Measurements from ENCODE around the gene CLEC11A. TPM values are rescaled to one million over a fixed set of nuclear protein-coding genes. Genes with fewer than 3 reads are reported as not detected.

CLEC11A gene
- total and polyA plus RNA-seq, 12 donors: 2.3 to 12.9 (median 4.4) TPM

DNA sequence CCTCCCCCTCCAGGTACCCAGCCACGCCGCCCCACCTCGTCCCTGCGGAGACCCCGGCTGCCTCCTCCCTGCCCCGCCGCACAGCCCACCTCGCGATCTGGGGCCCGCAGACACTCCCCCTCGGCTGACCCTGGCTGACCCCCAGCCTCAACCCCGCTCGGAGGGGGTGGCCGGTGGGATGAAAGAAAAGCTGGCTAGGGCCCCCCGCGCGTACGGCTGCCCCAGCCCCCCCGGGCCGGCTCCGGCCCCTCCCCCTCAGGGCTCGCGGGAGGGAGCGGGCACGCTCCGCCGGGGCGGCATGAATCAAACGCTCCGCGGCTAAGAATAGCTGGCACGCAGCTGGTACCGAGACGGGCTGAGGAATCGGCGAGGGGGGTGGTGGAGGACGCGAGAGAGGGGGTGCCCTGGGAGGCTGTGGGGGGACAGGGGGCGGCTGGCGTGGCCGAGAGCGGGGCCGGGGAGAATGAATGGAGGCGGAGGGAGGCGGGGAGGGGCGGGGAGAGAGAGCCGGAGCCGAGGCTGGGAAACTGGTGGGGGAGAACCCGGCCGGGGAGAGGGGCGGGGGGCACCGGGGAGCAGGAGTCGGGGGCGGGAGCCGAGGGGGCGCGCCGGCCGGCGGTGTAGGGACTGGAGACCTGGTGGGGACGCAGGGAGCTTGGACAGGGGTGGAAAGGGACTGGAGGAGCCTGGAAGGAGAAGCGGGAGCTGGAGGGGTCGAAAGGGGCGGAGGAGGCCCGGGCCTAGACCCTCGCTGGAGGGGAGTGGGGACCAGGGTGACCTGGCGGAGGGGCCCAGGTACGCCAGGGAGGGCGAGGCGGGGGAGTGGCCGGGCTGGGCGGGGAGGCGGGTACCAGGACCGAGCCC is 4.7 kb upstream of the CLEC11A start:
- Histone ChIP-seq H3K9me3 (no peaks in the 10 kb centered on the region), H3K27me3 (peaks cover 0 to 92% (median 63%) of the 10 kb centered on the region in 7 donors), H3K36me3 (no peaks in the 10 kb centered on the region), H3K4me1 (peaks cover 0 to 19% (median 11%) of the 10 kb centered on the region in 9 donors), H3K4me3 (peak overlapping the region in 9 of 10 donors; percentile 28 to 48 (median 40)), H3K27ac (no peak overlapping the region)
- TF ChIP-seq, protein P1, sequence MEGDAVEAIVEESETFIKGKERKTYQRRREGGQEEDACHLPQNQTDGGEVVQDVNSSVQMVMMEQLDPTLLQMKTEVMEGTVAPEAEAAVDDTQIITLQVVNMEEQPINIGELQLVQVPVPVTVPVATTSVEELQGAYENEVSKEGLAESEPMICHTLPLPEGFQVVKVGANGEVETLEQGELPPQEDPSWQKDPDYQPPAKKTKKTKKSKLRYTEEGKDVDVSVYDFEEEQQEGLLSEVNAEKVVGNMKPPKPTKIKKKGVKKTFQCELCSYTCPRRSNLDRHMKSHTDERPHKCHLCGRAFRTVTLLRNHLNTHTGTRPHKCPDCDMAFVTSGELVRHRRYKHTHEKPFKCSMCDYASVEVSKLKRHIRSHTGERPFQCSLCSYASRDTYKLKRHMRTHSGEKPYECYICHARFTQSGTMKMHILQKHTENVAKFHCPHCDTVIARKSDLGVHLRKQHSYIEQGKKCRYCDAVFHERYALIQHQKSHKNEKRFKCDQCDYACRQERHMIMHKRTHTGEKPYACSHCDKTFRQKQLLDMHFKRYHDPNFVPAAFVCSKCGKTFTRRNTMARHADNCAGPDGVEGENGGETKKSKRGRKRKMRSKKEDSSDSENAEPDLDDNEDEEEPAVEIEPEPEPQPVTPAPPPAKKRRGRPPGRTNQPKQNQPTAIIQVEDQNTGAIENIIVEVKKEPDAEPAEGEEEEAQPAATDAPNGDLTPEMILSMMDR (IDR thresholded peaks at IDR 0.05): no peak
- intact Hi-C loops (cut with DNase I): loop anchor here in 1 of 10 donors (5.0 kb wide), 1 partner anchor 64 kb away; no protein-coding TSS in a partner anchor
- WGBS, 2 donors: 1 to 2% methylated on average over 38 to 74 of the region's 74 CpGs
- DNase-seq: no peak
- ATAC-seq: peak in 2 of 8 donors; percentile 16 to 20

DNA sequence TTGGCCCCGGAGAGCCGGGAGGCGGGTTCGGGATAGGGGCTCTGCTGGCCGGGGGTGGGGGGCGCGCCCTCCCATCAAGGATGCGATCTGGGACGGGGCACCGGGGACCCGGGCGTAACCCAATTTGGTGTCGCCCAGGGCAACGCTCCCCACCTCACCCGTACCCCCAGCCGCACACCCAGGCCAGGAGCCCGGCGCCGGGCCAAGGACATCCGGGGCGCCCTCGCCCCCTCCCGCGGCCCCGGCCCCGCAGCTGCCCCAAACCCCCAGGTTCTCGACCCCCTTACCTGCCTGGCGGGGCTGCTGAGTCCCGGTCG is 4.1 kb upstream of the CLEC11A start:
- H3K9me3 ChIP-seq: no peaks in the 10 kb centered on the region
- no peak for DNase-seq
- peaks cover 3 to 21% (median 13%) of the 10 kb centered on the region in 9 donors for H3K4me1 ChIP-seq
- H3K27ac ChIP-seq: no peak overlapping the region
- TF ChIP-seq, protein P1 (IDR thresholded peaks at IDR 0.05): no peak
- peak overlapping the region in 9 of 10 donors; percentile 28 to 48 (median 40) for H3K4me3 ChIP-seq
- intact Hi-C loops (cut with DNase I): loop anchor here in 1 of 10 donors (5.0 kb wide), 1 partner anchor 63 kb away; no protein-coding TSS in a partner anchor
- ATAC-seq: no peak
- H3K36me3 ChIP-seq: no peaks in the 10 kb centered on the region
- peaks cover 0 to 92% (median 66%) of the 10 kb centered on the region in 7 donors for H3K27me3 ChIP-seq
- 0 to 1% methylated on average over 15 to 30 of the region's 30 CpGs for WGBS, 2 donors

DNA sequence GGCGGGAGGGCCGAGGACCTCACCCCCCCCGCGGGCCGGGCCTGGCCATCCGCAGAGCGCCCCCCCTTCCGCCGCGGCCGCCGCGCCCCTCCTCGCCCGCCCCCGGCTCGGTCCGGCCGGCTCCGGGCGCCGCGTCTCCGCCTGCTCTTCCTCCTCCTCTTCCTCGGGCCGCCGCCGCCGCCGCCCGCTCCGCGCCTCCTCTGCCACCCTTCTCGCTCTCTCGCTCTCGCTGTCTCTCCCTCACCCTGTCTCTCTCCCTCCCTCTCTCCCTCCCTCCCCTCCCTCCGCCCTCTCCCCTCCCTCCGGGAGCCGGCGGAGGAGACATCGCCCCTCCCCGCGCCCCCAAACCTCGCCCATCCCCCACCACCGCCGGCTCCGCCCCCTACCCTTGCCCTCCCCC is 3.6 kb upstream of the CLEC11A start, which contains the start of gene SHANK1:
Gene SHANK1, minus strand, starts transcription at position 237 of the 400 bp plus-strand sequence. CDS start 2,883 bp downstream, outside the sequence.
- H3K27ac ChIP-seq: no peak within 1 kb of the TSS
- H3K27me3 ChIP-seq: peaks cover 0 to 92% (median 71%) of the 10 kb centered on the region in 7 donors
- peak within 1 kb of the TSS in 9 of 10 donors; percentile 28 to 48 (median 40) for H3K4me3 ChIP-seq
- H3K36me3 ChIP-seq: no peaks in the 10 kb centered on the region
- DNase-seq (no peak), ATAC-seq (no peak)
- H3K9me3 ChIP-seq: no peaks in the 10 kb centered on the region
- WGBS, 2 donors: 0 to 3% methylated on average over 1 to 37 of the region's 47 CpGs
- H3K4me1 ChIP-seq: peaks cover 3 to 25% (median 17%) of the 10 kb centered on the region in 9 donors
- intact Hi-C loops (cut with DNase I): loop anchor here in 1 of 10 donors (5.0 kb wide), 1 partner anchor 63 kb away; no protein-coding TSS in a partner anchor
- TF ChIP-seq, protein P1 (IDR thresholded peaks at IDR 0.05): no peak

DNA sequence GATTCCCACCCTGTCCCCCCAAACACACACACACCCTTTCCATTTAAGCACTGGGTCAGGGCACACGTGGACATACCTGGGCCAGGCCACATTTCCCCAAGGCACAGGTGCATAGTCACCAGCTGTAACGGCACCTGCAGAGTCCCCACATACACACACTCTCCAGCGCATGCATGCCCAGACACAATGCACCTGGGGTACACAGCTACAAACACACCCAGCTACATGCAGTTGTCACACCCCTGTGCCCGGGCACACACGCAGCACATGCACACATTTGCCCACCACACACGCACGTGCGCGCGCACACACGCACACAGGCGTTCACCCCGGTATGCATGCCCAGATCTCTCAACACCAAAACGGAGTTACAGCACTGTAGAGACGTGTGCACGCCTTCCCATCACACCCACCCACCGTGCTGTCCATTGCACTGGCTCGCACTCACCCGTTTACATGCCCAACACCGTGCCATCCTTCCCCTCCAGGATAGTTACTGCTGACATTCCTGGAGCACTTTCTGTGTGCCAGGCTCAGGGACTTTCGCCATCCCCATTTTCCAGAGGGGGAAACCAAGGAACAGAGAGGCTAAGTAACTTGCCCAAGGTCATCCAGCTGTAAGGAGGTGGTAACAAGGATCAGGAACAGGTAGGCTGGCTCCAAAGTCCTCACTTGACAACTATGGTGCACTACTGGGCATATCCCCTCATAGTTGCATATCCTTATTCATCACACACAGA is 2.8 kb upstream of the CLEC11A start:
- Histone ChIP-seq H3K36me3 (no peaks in the 10 kb centered on the region), H3K4me3 (no peak overlapping the region), H3K27me3 (peaks cover 0 to 92% (median 79%) of the 10 kb centered on the region in 7 donors), H3K4me1 (peaks cover 3 to 32% (median 21%) of the 10 kb centered on the region in 9 donors), H3K9me3 (no peaks in the 10 kb centered on the region), H3K27ac (no peak overlapping the region)
- intact Hi-C loops (cut with DNase I): no loop called here
- DNase-seq (no peak), ATAC-seq (no peak)
- 53 to 58% methylated on average over 21 of the region's 21 CpGs for WGBS, 2 donors
- TF ChIP-seq, protein P1 (IDR thresholded peaks at IDR 0.05): no peak
